ENCODE data around the gene PLG. TPM values are rescaled to one million over a fixed set of nuclear protein-coding genes. Genes with fewer than 3 reads are reported as not detected.

Gene PLG
- total and polyA plus RNA-seq, 2 experiments from 2014 or later: 0.71 TPM; not detected in 1

DNA sequence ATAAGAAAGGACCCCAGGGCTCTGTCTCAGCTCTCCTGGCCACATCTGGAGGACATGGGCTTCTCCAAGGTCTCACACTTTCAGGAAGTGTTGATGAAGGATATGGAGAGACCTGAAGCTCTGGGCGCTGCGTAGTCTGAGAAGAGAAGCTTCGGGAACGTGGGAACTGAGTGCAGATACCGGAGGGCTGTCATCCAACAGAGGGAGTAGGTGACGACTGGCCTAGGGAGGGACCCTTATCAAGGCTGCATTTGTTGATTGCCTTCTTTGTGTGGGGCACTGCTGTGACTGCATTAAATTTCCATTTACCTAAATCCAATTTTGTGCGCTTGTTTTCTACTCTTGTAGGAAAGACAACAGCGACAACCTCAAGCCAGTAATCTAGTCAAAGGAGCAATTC is 63.4 kb downstream of the PLG start:
- peaks cover 7% of the 10 kb centered on the region for H3K27me3 ChIP-seq
- H3K36me3 ChIP-seq: no peaks in the 10 kb centered on the region
- DNase-seq (ENCODE audit: low read depth in 1 of 2, low spot score in 1 of 2): no peak
- H3K4me3 ChIP-seq: no peak overlapping the region
- H3K9me3 ChIP-seq (ENCODE audit: low read depth): no peaks in the 10 kb centered on the region
- TF ChIP-seq, protein P1, sequence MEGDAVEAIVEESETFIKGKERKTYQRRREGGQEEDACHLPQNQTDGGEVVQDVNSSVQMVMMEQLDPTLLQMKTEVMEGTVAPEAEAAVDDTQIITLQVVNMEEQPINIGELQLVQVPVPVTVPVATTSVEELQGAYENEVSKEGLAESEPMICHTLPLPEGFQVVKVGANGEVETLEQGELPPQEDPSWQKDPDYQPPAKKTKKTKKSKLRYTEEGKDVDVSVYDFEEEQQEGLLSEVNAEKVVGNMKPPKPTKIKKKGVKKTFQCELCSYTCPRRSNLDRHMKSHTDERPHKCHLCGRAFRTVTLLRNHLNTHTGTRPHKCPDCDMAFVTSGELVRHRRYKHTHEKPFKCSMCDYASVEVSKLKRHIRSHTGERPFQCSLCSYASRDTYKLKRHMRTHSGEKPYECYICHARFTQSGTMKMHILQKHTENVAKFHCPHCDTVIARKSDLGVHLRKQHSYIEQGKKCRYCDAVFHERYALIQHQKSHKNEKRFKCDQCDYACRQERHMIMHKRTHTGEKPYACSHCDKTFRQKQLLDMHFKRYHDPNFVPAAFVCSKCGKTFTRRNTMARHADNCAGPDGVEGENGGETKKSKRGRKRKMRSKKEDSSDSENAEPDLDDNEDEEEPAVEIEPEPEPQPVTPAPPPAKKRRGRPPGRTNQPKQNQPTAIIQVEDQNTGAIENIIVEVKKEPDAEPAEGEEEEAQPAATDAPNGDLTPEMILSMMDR (IDR thresholded peaks at IDR 0.05; ENCODE audit: low read depth, low read length): no peak
- H3K4me1 ChIP-seq (ENCODE audit: low read depth): no peaks in the 10 kb centered on the region
- no peak overlapping the region for H3K27ac ChIP-seq

DNA sequence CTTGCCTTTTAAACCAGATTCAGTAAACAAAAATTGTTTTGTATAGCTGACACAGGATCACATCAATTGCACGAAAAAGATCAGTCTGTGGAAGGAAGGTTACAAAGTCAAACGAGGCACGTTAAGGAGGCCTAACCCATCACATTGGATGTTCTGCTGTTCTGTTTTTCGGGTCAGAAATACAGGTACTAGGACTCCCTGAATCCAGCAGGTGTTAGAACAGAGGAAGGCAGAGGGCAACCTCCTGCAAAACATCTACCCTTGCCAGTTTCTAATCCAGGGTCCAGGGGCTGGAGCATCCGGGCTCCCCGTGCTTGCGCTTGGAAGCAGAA is 64.6 kb downstream of the PLG start:
- TF ChIP-seq, protein P1 (IDR thresholded peaks at IDR 0.05; ENCODE audit: low read depth, low read length): no peak
- H3K27me3 ChIP-seq: peaks cover 7% of the 10 kb centered on the region

DNA sequence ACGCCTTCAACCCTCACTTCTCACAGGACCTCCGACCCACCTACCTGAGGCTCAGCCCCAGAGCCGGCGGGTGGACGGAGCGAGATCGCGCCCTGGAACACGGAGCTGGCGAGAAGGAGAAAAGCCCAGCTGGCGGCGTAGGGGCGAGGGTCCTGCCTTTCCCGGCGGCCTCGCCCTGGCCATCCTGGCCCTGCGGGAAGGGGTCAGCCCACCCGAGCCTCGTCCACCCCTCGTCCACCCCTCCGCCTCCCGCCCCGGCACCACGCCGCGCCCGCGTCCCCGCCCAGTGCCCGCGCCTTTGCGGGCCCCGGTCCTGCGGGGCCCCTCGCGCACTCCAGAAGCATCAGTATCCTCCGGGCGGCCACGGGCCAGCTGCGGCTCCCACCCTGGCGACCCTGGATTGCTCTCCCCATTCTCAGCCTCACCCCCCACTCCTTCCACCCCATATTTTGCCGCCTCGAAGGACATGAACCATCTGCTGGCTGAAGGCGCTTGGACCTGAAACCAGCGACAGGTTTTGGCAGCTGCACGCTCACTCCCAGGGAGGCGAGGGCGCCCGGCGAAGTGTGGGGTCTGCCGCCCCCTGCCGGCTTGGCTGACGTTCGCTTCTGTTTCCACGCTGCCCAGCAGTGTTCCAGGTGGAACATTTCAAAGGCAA is 65.1 kb downstream of the PLG start:
- Histone ChIP-seq H3K27me3 (peaks cover 7% of the 10 kb centered on the region), H3K36me3 (no peaks in the 10 kb centered on the region), H3K4me3 (peak overlapping the region; percentile 48), H3K9me3 (ENCODE audit: low read depth) (no peaks in the 10 kb centered on the region), H3K4me1 (ENCODE audit: low read depth) (no peaks in the 10 kb centered on the region), H3K27ac (no peak overlapping the region)
- TF ChIP-seq, protein P1 (IDR thresholded peaks at IDR 0.05; ENCODE audit: low read depth, low read length): peak; percentile 91
- DNase-seq (ENCODE audit: low read depth in 1 of 2, low spot score in 1 of 2): peak; percentile 74 to 84

More for the DNA sequence above, 64.6 kb downstream of the PLG start:
- DNase-seq (ENCODE audit: low read depth in 1 of 2, low spot score in 1 of 2): no peak
- Histone ChIP-seq H3K9me3 (ENCODE audit: low read depth) (no peaks in the 10 kb centered on the region), H3K27ac (no peak overlapping the region), H3K4me1 (ENCODE audit: low read depth) (no peaks in the 10 kb centered on the region), H3K4me3 (peak overlapping the region; percentile 48), H3K36me3 (no peaks in the 10 kb centered on the region)

DNA sequence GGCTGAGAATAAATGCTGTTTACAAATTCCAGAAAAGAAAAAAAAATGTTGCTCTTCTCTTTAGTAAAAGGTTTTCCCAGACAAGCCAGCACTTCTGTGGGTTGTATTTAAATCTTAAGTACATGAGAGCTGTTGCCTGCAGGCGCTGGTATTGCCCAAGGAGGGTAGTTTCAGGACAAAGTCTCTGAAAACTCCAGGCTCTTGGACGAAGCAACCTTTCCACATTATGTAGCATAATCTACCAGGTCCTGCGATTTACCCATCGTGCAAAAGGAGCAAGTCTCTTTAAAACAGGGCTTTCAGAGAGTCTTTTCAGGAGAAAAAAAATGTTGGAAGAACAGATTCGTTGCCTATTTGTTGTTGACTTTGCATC is 65.6 kb downstream of the PLG start:
- H3K36me3 ChIP-seq: no peaks in the 10 kb centered on the region
- no peak overlapping the region for H3K27ac ChIP-seq
- H3K27me3 ChIP-seq: peaks cover 7% of the 10 kb centered on the region
- no peaks in the 10 kb centered on the region for H3K9me3 ChIP-seq (ENCODE audit: low read depth)
- TF ChIP-seq, protein P1 (IDR thresholded peaks at IDR 0.05; ENCODE audit: low read depth, low read length): no peak
- no peak overlapping the region for H3K4me3 ChIP-seq
- H3K4me1 ChIP-seq (ENCODE audit: low read depth): no peaks in the 10 kb centered on the region
- no peak for DNase-seq (ENCODE audit: low read depth in 1 of 2, low spot score in 1 of 2)

DNA sequence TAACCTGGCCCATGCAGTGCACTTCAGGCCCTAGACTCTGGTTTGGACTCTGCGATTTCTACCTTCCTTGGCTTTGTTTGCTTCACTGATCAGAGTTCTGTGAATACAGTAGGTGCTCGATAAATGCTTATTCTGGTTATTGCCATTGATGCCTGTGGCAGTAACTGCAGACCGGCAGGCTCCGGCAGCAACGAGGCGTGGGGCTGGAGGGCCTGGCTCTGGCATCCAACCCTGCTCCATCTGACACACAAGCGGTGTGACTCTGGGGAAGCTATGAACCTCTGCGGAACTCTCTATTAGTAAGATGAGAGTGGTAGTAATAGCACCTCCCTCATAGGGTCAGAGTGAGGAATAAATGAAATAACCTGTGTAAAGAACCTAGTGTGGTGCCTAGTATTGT is 66.1 kb downstream of the PLG start:
- peaks cover 7% of the 10 kb centered on the region for H3K27me3 ChIP-seq
- no peak overlapping the region for H3K4me3 ChIP-seq
- H3K27ac ChIP-seq: no peak overlapping the region
- no peaks in the 10 kb centered on the region for H3K36me3 ChIP-seq
- no peaks in the 10 kb centered on the region for H3K9me3 ChIP-seq (ENCODE audit: low read depth)
- TF ChIP-seq, protein P1 (IDR thresholded peaks at IDR 0.05; ENCODE audit: low read depth, low read length): no peak
- DNase-seq (ENCODE audit: low read depth in 1 of 2, low spot score in 1 of 2): no peak
- H3K4me1 ChIP-seq (ENCODE audit: low read depth): no peaks in the 10 kb centered on the region
